Anterior cingulate cortex (tissue), 58 donors: ENCODE data around the gene COL16A1.

Experiments
- DNase-seq, 58 donors: peaks; one replicate each; lab custom pipeline; 2025; lab: John Stamatoyannopoulos, UW

The COL16A1 gene

GRCh38 chr1:31733389-31734219 is 29.8 kb upstream of the COL16A1 start:
- peak in 25 of 58 donors; percentile 13 to 53 (median 32) for DNase-seq

- no peak for DNase-seq
Observed at GRCh38 chr1:31732751-31733289, 29.0 kb upstream of the COL16A1 start.

GRCh38 chr1:31732343-31732742 is 28.5 kb upstream of the COL16A1 start:
- no peak for DNase-seq

GRCh38 chr1:31731049-31731565 is 27.3 kb upstream of the COL16A1 start:
- DNase-seq: no peak

GRCh38 chr1:31730336-31731048 is 26.7 kb upstream of the COL16A1 start:
- DNase-seq: no peak

- no peak for DNase-seq
Observed at GRCh38 chr1:31727849-31728248, 24.0 kb upstream of the COL16A1 start.

- no peak for DNase-seq
Observed at GRCh38 chr1:31727195-31727594, 23.4 kb upstream of the COL16A1 start.

- no peak for DNase-seq
Observed at GRCh38 chr1:31726715-31727114, 22.9 kb upstream of the COL16A1 start.

GRCh38 chr1:31725777-31726535 is 22.1 kb upstream of the COL16A1 start:
- DNase-seq: peak in 2 of 58 donors; percentile 25 to 49

- no peak for DNase-seq
Observed at GRCh38 chr1:31725134-31725533, 21.3 kb upstream of the COL16A1 start.

- DNase-seq: peak in 37 of 58 donors; percentile 9 to 70 (median 34)
Observed at GRCh38 chr1:31723828-31724359, 20.1 kb upstream of the COL16A1 start.

GRCh38 chr1:31718327-31718897 is 14.6 kb upstream of the COL16A1 start:
- no peak for DNase-seq

- peak in 2 of 58 donors; percentile 16 to 21 for DNase-seq
Observed at GRCh38 chr1:31717341-31717740, 13.5 kb upstream of the COL16A1 start.

GRCh38 chr1:31715873-31716220 is 12.0 kb upstream of the COL16A1 start:
- DNase-seq: no peak

GRCh38 chr1:31715087-31715872 is 11.5 kb upstream of the COL16A1 start:
- peak in 55 of 58 donors; percentile 20 to 86 (median 58) for DNase-seq

GRCh38 chr1:31714442-31715086 is 10.7 kb upstream of the COL16A1 start:
- peak in 18 of 58 donors; percentile 14 to 64 (median 36) for DNase-seq

GRCh38 chr1:31712630-31713029 is 8.8 kb upstream of the COL16A1 start:
- no peak for DNase-seq

GRCh38 chr1:31712068-31712467 is 8.3 kb upstream of the COL16A1 start:
- DNase-seq: no peak

- no peak for DNase-seq
Observed at GRCh38 chr1:31708324-31708723, 4.5 kb upstream of the COL16A1 start.
